ENCODE results near the gene CDC25C.

Gene CDC25C

DNA sequence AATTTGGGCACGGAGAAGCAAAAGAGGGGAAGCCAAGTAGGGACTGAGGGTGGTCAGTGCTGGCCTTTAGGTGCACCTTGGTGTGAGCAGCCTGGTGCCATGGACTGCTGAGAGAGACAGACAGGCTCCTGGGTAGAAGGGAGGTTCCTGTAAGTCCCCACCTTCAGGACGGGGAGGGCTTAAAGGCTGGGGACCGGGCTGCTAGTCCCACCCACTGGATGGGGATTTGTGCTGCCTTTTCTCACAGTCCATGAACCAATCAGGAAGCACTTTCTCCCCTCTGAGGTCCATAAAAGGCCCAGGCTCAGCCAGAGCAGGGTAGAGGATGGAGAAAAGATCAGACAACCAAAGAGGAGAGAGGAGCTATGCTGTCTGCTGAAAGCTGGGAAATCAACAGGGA lies 15.2 kb downstream of the CDC25C start:
- H3K14ac ChIP-seq (ENCODE audit: low read length) = no peak overlapping the region
- H2BK15ac ChIP-seq (ENCODE audit: low read length) = no peak overlapping the region
- no peak overlapping the region for H2AFZ ChIP-seq (ENCODE audit: low read length)
- peak overlapping the region; percentile 21 for H3K9ac ChIP-seq (ENCODE audit: low read depth, low read length, poor library complexity)
- H2BK5ac ChIP-seq (ENCODE audit: low read length) = no peak overlapping the region
- no peak overlapping the region for H3K18ac ChIP-seq (ENCODE audit: low read length)
- no CpG with 5 or more reads among the region's 3 CpGs for WGBS, 2 donors (ENCODE audit: extremely low coverage in 2 of 2, insufficient read length in 2 of 2, insufficient replicate concordance in 1 of 2)
- H3K23ac ChIP-seq (ENCODE audit: low read depth, low read length, poor library complexity) = no peak overlapping the region
- H3K9me3 ChIP-seq (replicated peaks in 1 of 2; ENCODE audit: control insufficient read depth in 2 of 2, insufficient read depth in 1 of 2, low read depth in 1 of 2, low read length in 2 of 2) = no peaks in the 10 kb centered on the region
- no peak overlapping the region for H3K4me2 ChIP-seq (ENCODE audit: insufficient read depth, low read length, poor library complexity, severe bottlenecking)
- H3K4me1 ChIP-seq (ENCODE audit: control insufficient read depth in 2 of 2, insufficient read depth in 1 of 2, low read depth in 1 of 2, low read length in 2 of 2) = no peaks in the 10 kb centered on the region
- no peak overlapping the region for H2BK120ac ChIP-seq (ENCODE audit: low read depth, low read length)
- H3K36me3 ChIP-seq (replicated peaks in 1 of 2; ENCODE audit: control insufficient read depth in 2 of 2, insufficient read depth in 2 of 2, low read length in 2 of 2) = peaks cover 17 to 84% of the 10 kb centered on the region in 2 donors
- no peak overlapping the region for H3K4me3 ChIP-seq (ENCODE audit: low read length in 2 of 2)
- no peak for DNase-seq (ENCODE audit: low spot score)
- no peak overlapping the region for H4K91ac ChIP-seq (ENCODE audit: low read depth, low read length, poor library complexity)
- H2BK12ac ChIP-seq (ENCODE audit: low read length) = no peak overlapping the region
- peak overlapping the region; percentile 43 for H4K8ac ChIP-seq (ENCODE audit: low read depth, low read length)
- H2AK5ac ChIP-seq (ENCODE audit: low read depth, low read length) = no peak overlapping the region
- no peak overlapping the region for H3K4ac ChIP-seq (ENCODE audit: low read length)
- H3K79me1 ChIP-seq (ENCODE audit: low read depth, low read length) = peaks cover 3% of the 10 kb centered on the region
- H3K27ac ChIP-seq (replicated peaks; ENCODE audit: low read length) = no peak overlapping the region
- no peaks in the 10 kb centered on the region for H3K27me3 ChIP-seq (ENCODE audit: control insufficient read depth in 3 of 3, insufficient read depth in 3 of 3, low read depth in 1 of 3, low read length in 3 of 3)

DNA sequence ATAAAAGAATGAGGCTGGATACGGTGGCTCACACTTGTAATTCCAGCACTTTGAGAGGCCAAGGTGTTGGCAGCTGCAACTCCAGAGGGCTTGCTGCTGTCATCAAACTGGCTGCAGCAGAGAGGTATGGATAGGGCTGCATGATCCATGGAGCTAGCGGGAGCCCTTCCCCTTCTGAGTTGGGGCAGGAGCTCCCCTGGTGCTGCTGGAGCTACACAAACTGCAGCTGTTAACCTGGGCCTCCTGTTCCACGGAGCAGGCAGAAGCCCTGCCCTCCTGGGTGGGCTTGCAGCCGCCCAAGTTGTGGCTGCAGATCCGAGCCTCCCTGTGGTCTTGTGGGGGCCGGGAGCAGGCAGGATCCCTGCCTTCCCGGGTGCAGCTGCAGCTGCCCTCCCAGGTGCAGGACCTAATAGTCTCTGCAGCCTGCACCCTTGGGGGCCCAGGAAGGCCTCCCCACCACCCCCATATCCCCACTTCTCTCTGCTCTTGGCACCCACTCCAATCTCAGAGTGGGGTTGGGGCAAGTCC lies 15.8 kb downstream of the CDC25C start:
- WGBS, 2 donors (ENCODE audit: extremely low coverage in 2 of 2, insufficient read length in 2 of 2, insufficient replicate concordance in 1 of 2) = no CpG with 5 or more reads among the region's 7 CpGs
- H2BK5ac ChIP-seq (ENCODE audit: low read length) = no peak overlapping the region
- no peak overlapping the region for H4K8ac ChIP-seq (ENCODE audit: low read depth, low read length)
- H3K27ac ChIP-seq (replicated peaks; ENCODE audit: low read length) = no peak overlapping the region
- no peak overlapping the region for H2BK12ac ChIP-seq (ENCODE audit: low read length)
- no peak overlapping the region for H3K14ac ChIP-seq (ENCODE audit: low read length)
- H2AK5ac ChIP-seq (ENCODE audit: low read depth, low read length) = no peak overlapping the region
- no peak overlapping the region for H2AFZ ChIP-seq (ENCODE audit: low read length)
- peaks cover 3% of the 10 kb centered on the region for H3K79me1 ChIP-seq (ENCODE audit: low read depth, low read length)
- H3K23ac ChIP-seq (ENCODE audit: low read depth, low read length, poor library complexity) = no peak overlapping the region
- no peaks in the 10 kb centered on the region for H3K4me1 ChIP-seq (ENCODE audit: control insufficient read depth in 2 of 2, insufficient read depth in 1 of 2, low read depth in 1 of 2, low read length in 2 of 2)
- no peak overlapping the region for H2BK120ac ChIP-seq (ENCODE audit: low read depth, low read length)
- no peak overlapping the region for H4K91ac ChIP-seq (ENCODE audit: low read depth, low read length, poor library complexity)
- DNase-seq (ENCODE audit: low spot score) = no peak
- no peak overlapping the region for H3K4me2 ChIP-seq (ENCODE audit: insufficient read depth, low read length, poor library complexity, severe bottlenecking)
- no peak overlapping the region for H3K18ac ChIP-seq (ENCODE audit: low read length)
- peak overlapping the region; percentile 37 for H3K4ac ChIP-seq (ENCODE audit: low read length)
- H3K36me3 ChIP-seq (replicated peaks in 1 of 2; ENCODE audit: control insufficient read depth in 2 of 2, insufficient read depth in 2 of 2, low read length in 2 of 2) = peaks cover 17 to 89% of the 10 kb centered on the region in 2 donors
- peak overlapping the region; percentile 21 for H3K9ac ChIP-seq (ENCODE audit: low read depth, low read length, poor library complexity)
- no peak overlapping the region for H3K4me3 ChIP-seq (ENCODE audit: low read length in 2 of 2)
- no peaks in the 10 kb centered on the region for H3K9me3 ChIP-seq (replicated peaks in 1 of 2; ENCODE audit: control insufficient read depth in 2 of 2, insufficient read depth in 1 of 2, low read depth in 1 of 2, low read length in 2 of 2)
- H3K27me3 ChIP-seq (ENCODE audit: control insufficient read depth in 3 of 3, insufficient read depth in 3 of 3, low read depth in 1 of 3, low read length in 3 of 3) = no peaks in the 10 kb centered on the region
- H2BK15ac ChIP-seq (ENCODE audit: low read length) = no peak overlapping the region

DNA sequence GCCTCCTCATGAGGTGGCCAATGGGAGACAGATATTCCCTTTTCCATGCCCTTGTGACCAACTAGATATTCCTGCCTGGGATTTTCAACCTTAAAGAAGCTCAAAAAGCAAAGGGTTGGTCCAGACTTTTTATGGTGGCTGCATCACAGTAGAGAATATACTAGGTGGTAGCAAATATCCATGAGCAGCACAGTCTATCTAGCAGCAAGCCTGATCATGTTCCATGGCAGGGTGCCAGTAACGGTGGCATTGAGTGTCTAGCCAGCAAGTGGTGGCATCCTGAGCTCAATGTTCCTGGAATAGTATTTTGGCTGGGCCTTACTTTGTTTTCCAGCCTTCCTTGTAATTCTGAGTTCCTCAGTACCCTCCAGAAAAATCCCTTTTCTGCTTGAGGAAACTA lies 25.8 kb downstream of the CDC25C start:
- Histone ChIP-seq H2BK120ac (ENCODE audit: low read depth, low read length) (no peak overlapping the region), H3K4ac (ENCODE audit: low read length) (no peak overlapping the region), H2AFZ (ENCODE audit: low read length) (no peak overlapping the region), H2AK5ac (ENCODE audit: low read depth, low read length) (no peak overlapping the region), H3K9ac (ENCODE audit: low read depth, low read length, poor library complexity) (no peak overlapping the region), H3K14ac (ENCODE audit: low read length) (no peak overlapping the region), H3K36me3 (replicated peaks in 1 of 2; ENCODE audit: control insufficient read depth in 2 of 2, insufficient read depth in 2 of 2, low read length in 2 of 2) (peaks cover 6 to 77% of the 10 kb centered on the region in 2 donors), H3K23ac (ENCODE audit: low read depth, low read length, poor library complexity) (no peak overlapping the region), H3K4me2 (ENCODE audit: insufficient read depth, low read length, poor library complexity, severe bottlenecking) (no peak overlapping the region), H3K4me1 (ENCODE audit: control insufficient read depth in 2 of 2, insufficient read depth in 1 of 2, low read depth in 1 of 2, low read length in 2 of 2) (no peaks in the 10 kb centered on the region), H3K4me3 (ENCODE audit: low read length in 2 of 2) (no peak overlapping the region), H3K79me1 (ENCODE audit: low read depth, low read length) (no peaks in the 10 kb centered on the region), H4K91ac (ENCODE audit: low read depth, low read length, poor library complexity) (no peak overlapping the region), H2BK12ac (ENCODE audit: low read length) (no peak overlapping the region), H3K27ac (replicated peaks; ENCODE audit: low read length) (no peak overlapping the region), H3K9me3 (replicated peaks in 1 of 2; ENCODE audit: control insufficient read depth in 2 of 2, insufficient read depth in 1 of 2, low read depth in 1 of 2, low read length in 2 of 2) (no peaks in the 10 kb centered on the region), H2BK15ac (ENCODE audit: low read length) (no peak overlapping the region), H4K8ac (ENCODE audit: low read depth, low read length) (no peak overlapping the region), H2BK5ac (ENCODE audit: low read length) (no peak overlapping the region), H3K18ac (ENCODE audit: low read length) (no peak overlapping the region), H3K27me3 (ENCODE audit: control insufficient read depth in 3 of 3, insufficient read depth in 3 of 3, low read depth in 1 of 3, low read length in 3 of 3) (no peaks in the 10 kb centered on the region)
- no peak for DNase-seq (ENCODE audit: low spot score)
- WGBS, 2 donors (ENCODE audit: extremely low coverage in 2 of 2, insufficient read length in 2 of 2, insufficient replicate concordance in 1 of 2) = no CpG with 5 or more reads among the region's 1 CpG

DNA sequence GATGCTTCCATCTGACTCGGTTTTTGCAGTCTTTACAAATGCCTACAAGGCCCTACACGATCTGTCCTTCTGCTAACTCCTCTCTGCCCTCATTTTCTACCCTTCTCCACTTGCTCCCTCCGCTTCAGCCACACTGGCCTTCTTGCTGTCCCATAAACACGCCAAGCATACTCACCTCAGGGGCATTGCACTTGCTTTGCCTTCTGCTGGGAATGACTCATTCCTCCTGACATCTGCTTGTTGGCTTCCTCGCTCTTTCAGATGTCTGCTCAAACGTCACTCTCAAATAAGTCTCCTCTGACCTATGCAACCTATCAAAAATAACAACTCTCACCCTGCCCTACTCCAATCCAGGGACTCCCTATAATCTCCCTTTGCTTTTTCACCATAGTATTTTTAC lies 28.2 kb downstream of the CDC25C start:
- whole genome bisulfite sequencing, 2 donors (ENCODE audit: extremely low coverage in 2 of 2, insufficient read length in 2 of 2, insufficient replicate concordance in 1 of 2) = no CpG with 5 or more reads among the region's 6 CpGs
- no peaks in the 10 kb centered on the region for H3K27me3 ChIP-seq (ENCODE audit: control insufficient read depth in 3 of 3, insufficient read depth in 3 of 3, low read depth in 1 of 3, low read length in 3 of 3)
- peaks cover 8 to 69% of the 10 kb centered on the region in 2 donors for H3K36me3 ChIP-seq (replicated peaks in 1 of 2; ENCODE audit: control insufficient read depth in 2 of 2, insufficient read depth in 2 of 2, low read length in 2 of 2)
- no peak overlapping the region for H3K4me2 ChIP-seq (ENCODE audit: insufficient read depth, low read length, poor library complexity, severe bottlenecking)
- no peak overlapping the region for H3K14ac ChIP-seq (ENCODE audit: low read length)
- no peak overlapping the region for H2BK5ac ChIP-seq (ENCODE audit: low read length)
- H2BK15ac ChIP-seq (ENCODE audit: low read length) = no peak overlapping the region
- no peak for DNase-seq (ENCODE audit: low spot score)
- no peaks in the 10 kb centered on the region for H3K4me1 ChIP-seq (ENCODE audit: control insufficient read depth in 2 of 2, insufficient read depth in 1 of 2, low read depth in 1 of 2, low read length in 2 of 2)
- no peak overlapping the region for H3K9ac ChIP-seq (ENCODE audit: low read depth, low read length, poor library complexity)
- no peaks in the 10 kb centered on the region for H3K79me1 ChIP-seq (ENCODE audit: low read depth, low read length)
- no peak overlapping the region for H3K4me3 ChIP-seq (ENCODE audit: low read length in 2 of 2)
- H2AK5ac ChIP-seq (ENCODE audit: low read depth, low read length) = no peak overlapping the region
- no peak overlapping the region for H3K27ac ChIP-seq (replicated peaks; ENCODE audit: low read length)
- H4K8ac ChIP-seq (ENCODE audit: low read depth, low read length) = no peak overlapping the region
- peaks cover 0 to 5% of the 10 kb centered on the region in 2 donors for H3K9me3 ChIP-seq (replicated peaks in 1 of 2; ENCODE audit: control insufficient read depth in 2 of 2, insufficient read depth in 1 of 2, low read depth in 1 of 2, low read length in 2 of 2)
- H4K91ac ChIP-seq (ENCODE audit: low read depth, low read length, poor library complexity) = no peak overlapping the region
- no peak overlapping the region for H3K23ac ChIP-seq (ENCODE audit: low read depth, low read length, poor library complexity)
- H3K18ac ChIP-seq (ENCODE audit: low read length) = no peak overlapping the region
- H3K4ac ChIP-seq (ENCODE audit: low read length) = no peak overlapping the region
- H2BK120ac ChIP-seq (ENCODE audit: low read depth, low read length) = no peak overlapping the region
- no peak overlapping the region for H2AFZ ChIP-seq (ENCODE audit: low read length)
- H2BK12ac ChIP-seq (ENCODE audit: low read length) = no peak overlapping the region

Measured in neuronal stem cell (in vitro differentiated cells).